SK-N-SH (cell line): ENCODE measurements around the gene CYP26A1. TPM values are rescaled to one million over a fixed set of nuclear protein-coding genes. Genes with fewer than 3 reads are reported as not detected.
A peak's percentile ranks its signal among the peaks of the same experiment; 100 is the strongest.

ENCODE experiments used
- CTCF ChIA-PET: fragments of 300-600, 350-600 bp; formaldehyde crosslinking; extraction: SDS; loops from one replicate; lab custom pipeline; 2021; lab: Yijun Ruan, JAX
- POLR2A ChIA-PET: fragments of 350-600 bp; sonication (Branson Sonifier 250); formaldehyde crosslinking; extraction: SDS; loops from one replicate; lab custom pipeline; 2020; ENCODE audit warnings: antibody characterized with exemption, inconsistent platforms; lab: Yijun Ruan, JAX
- DNase-seq: peaks from one replicate; pipeline ENCODE4 v3.0.0; 2012
- H2AFZ ChIP-seq: fragments of 200-600 bp; sonication (generic); 2 replicates; pipeline ENCODE4 v1.8.1; 2016; ENCODE audit warnings: antibody characterized with exemption, mild to moderate bottlenecking, low read depth
- H3F3A ChIP-seq: fragments of 200-600 bp; sonication (generic); replicated peaks from 2 replicates; pipeline ENCODE3; 2016; ENCODE audit warnings: antibody characterized with exemption, mild to moderate bottlenecking; ENCODE audit not compliant: insufficient read depth
- H3K27ac ChIP-seq, 2 experiments: fragments of 200-500 bp in 1 of 2; fragments of 200-600 bp in 1 of 2; sonication (Bioruptor generic) in 1 of 2; sonication (generic), shearing (Covaris generic) in 1 of 2; 2 replicates each; pipeline versions ENCODE4 v1.5.1 to v1.6.1; 2014 to 2016; ENCODE audit warnings: low read depth in 2 of 2, inconsistent platforms in 1 of 2, low read length in 1 of 2, mild to moderate bottlenecking in 1 of 2, mixed read lengths in 1 of 2
- H3K27me3 ChIP-seq: fragments of 200-600 bp; sonication (generic), shearing (Covaris generic); 2 replicates; pipeline ENCODE4 v1.6.1; 2016; ENCODE audit warnings: mixed run types; ENCODE audit not compliant: insufficient read depth
- H3K36me3 ChIP-seq, 2 experiments: fragments of 200-500 bp in 1 of 2; fragments of 200-600 bp in 1 of 2; sonication (Bioruptor generic) in 1 of 2; sonication (generic) in 1 of 2; replicated peaks in 1 of 2; 2 replicates each; pipeline versions ENCODE3 to v1.5.1; 2014 to 2016; ENCODE audit warnings: low read length in 1 of 2, mild to moderate bottlenecking in 1 of 2; ENCODE audit not compliant: insufficient read depth in 2 of 2, control insufficient read depth in 1 of 2
- H3K4me1 ChIP-seq, 2 experiments: fragments of 200-500 bp in 1 of 2; fragments of 200-600 bp in 1 of 2; sonication (Bioruptor generic) in 1 of 2; sonication (generic), shearing (Covaris generic) in 1 of 2; 2 replicates each; pipeline versions ENCODE4 v1.5.1 to v1.6.1; 2014 to 2016; ENCODE audit warnings: low read depth in 1 of 2, low read length in 1 of 2, mixed run types in 1 of 2; ENCODE audit not compliant: insufficient read depth in 2 of 2, control insufficient read depth in 1 of 2
- H3K4me2 ChIP-seq: fragments of 200-600 bp; sonication (generic), shearing (Covaris generic); 2 replicates; pipeline ENCODE4 v1.6.1; 2017; ENCODE audit warnings: mixed run types
- H3K4me3 ChIP-seq, 2 experiments: fragments of 200-500 bp in 1 of 2; fragments of 200-600 bp in 1 of 2; sonication (Bioruptor generic) in 1 of 2; sonication (generic), shearing (Covaris generic) in 1 of 2; 2 replicates each; pipeline versions ENCODE4 v1.5.1 to v1.8.1; 2014 to 2016; ENCODE audit warnings: low read depth in 2 of 2, inconsistent platforms in 1 of 2, low read length in 1 of 2, mild to moderate bottlenecking in 1 of 2, mixed read lengths in 1 of 2, moderate library complexity in 1 of 2
- H3K79me2 ChIP-seq: fragments of 200-600 bp; sonication (generic); 2 replicates; pipeline ENCODE4 v1.8.1; 2017; ENCODE audit warnings: mild to moderate bottlenecking; ENCODE audit not compliant: insufficient read depth
- H3K9ac ChIP-seq: fragments of 200-600 bp; sonication (generic); 2 replicates; pipeline ENCODE4 v1.6.1; 2017; ENCODE audit warnings: mixed run types
- H3K9me2 ChIP-seq: fragments of 200-600 bp; sonication (generic); 2 replicates; pipeline ENCODE4 v1.6.1; 2017; ENCODE audit warnings: mixed run types
- H3K9me3 ChIP-seq: fragments of 200-600 bp; sonication (generic); 2 replicates; pipeline ENCODE4 v1.6.1; 2017; ENCODE audit warnings: mixed run types, mild to moderate bottlenecking, moderate library complexity
- H4K20me1 ChIP-seq: fragments of 200-600 bp; sonication (generic); 2 replicates; pipeline ENCODE4 v1.6.1; 2017; ENCODE audit warnings: mild to moderate bottlenecking, mixed run types; ENCODE audit not compliant: insufficient read depth
- EP300 ChIP-seq, 2 experiments: IDR thresholded peaks; 2 replicates each; pipeline versions ENCODE4 v1.4.0 to v1.6.1; 2012; ENCODE audit warnings: borderline replicate concordance in 1 of 2, low read depth in 1 of 2, low read length in 1 of 2
- FOSL2 ChIP-seq: IDR thresholded peaks from 2 replicates; pipeline ENCODE4 v1.4.0; 2012; ENCODE audit warnings: low read depth, mild to moderate bottlenecking, moderate library complexity, borderline replicate concordance
- JUND ChIP-seq: IDR thresholded peaks from 2 replicates; pipeline ENCODE4 v1.4.0; 2012
- MEF2A ChIP-seq: IDR thresholded peaks from 2 replicates; pipeline ENCODE4 v1.4.0; 2012; ENCODE audit warnings: low read depth, borderline replicate concordance
- MXI1 ChIP-seq: IDR thresholded peaks from 2 replicates; pipeline ENCODE4 v1.6.1; 2012; ENCODE audit warnings: mild to moderate bottlenecking, low read depth, low read length, improper control_type of control experiment
- NRF1 ChIP-seq: IDR thresholded peaks from 2 replicates; pipeline ENCODE4 v1.6.1; 2012; ENCODE audit warnings: low read depth, mild to moderate bottlenecking, low read length
- PBX3 ChIP-seq: IDR thresholded peaks from 2 replicates; pipeline ENCODE4; 2012
- REST ChIP-seq: IDR thresholded peaks from 2 replicates; pipeline ENCODE4 v1.6.1; 2012; ENCODE audit warnings: mild to moderate bottlenecking, low read depth, low read length, moderate library complexity
- TCF12 ChIP-seq: IDR thresholded peaks from 2 replicates; pipeline ENCODE4 v1.4.0; 2012
- whole genome bisulfite sequencing: methylation state at CpG from one replicate; pipeline ENCODE4 v1.1.6; 2017; ENCODE audit warnings: low lambda C conversion rate; 5-methylcytosine and 5-hydroxymethylcytosine counted together
- polyA plus RNA-seq, 3 experiments: library from polyadenylated mRNA; depleted of rRNA; stranded (reverse); fragments of >200 nt; gene quantifications; 2 replicates each; pipeline ENCODE4 v1.2.3, GENCODE V29; 2012

The CYP26A1 gene
- polyA plus RNA-seq, 1 of the 3 experiments (the other 2 are of a cell fraction) = not detected

GRCh38 chr10:93027508-93027907 lies 46.2 kb upstream of the CYP26A1 start:
- Histone ChIP-seq H4K20me1 (no peaks in the 10 kb centered on the region), H3K36me3 (no peaks in the 10 kb centered on the region), H3K27me3 (no peaks in the 10 kb centered on the region), H3K9ac (no peak overlapping the region), H3K4me2 (no peak overlapping the region), H3K4me3 (no peak overlapping the region), H3K9me2 (no peaks in the 10 kb centered on the region), H3K27ac (no peak overlapping the region), H3F3A (peaks cover 15% of the 10 kb centered on the region), H3K4me1 (peaks cover 0 to 25% of the 10 kb centered on the region in 2 experiments; a peak in 3 of 4 replicates), H2AFZ (no peak overlapping the region), H3K79me2 (no peaks in the 10 kb centered on the region), H3K9me3 (no peaks in the 10 kb centered on the region)
- ChIA-PET CTCF (no interaction called here), POLR2A (no interaction called here)
- TF ChIP-seq REST (no peak), MXI1 (no peak), TCF12 (no peak)
- DNase-seq = no peak

- Histone ChIP-seq H3K4me1 (peaks cover 0 to 25% of the 10 kb centered on the region in 2 experiments; a peak in 3 of 4 replicates), H3K27ac (no peak overlapping the region), H2AFZ (no peak overlapping the region), H3K27me3 (no peaks in the 10 kb centered on the region), H3K9me3 (no peaks in the 10 kb centered on the region), H3K79me2 (no peaks in the 10 kb centered on the region), H3F3A (peaks cover 15% of the 10 kb centered on the region), H3K4me3 (no peak overlapping the region), H3K9me2 (no peaks in the 10 kb centered on the region), H3K36me3 (no peaks in the 10 kb centered on the region), H3K9ac (no peak overlapping the region), H4K20me1 (no peaks in the 10 kb centered on the region), H3K4me2 (no peak overlapping the region)
- TF ChIP-seq PBX3 (no peak), MEF2A (no peak), EP300 (IDR thresholded peaks at IDR 0.05; ENCODE audit: borderline replicate concordance in 1 of 2, low read depth in 1 of 2, low read length in 1 of 2) (no peak), NRF1 (no peak), JUND (0 out of 2 replicates have a peak, but pooled peaks have one; percentile 28), FOSL2 (peak; percentile 50; the same call in 1 of the 2 replicates)
- 46% methylated on average over 2 of the region's 2 CpGs for WGBS
- ChIA-PET CTCF (no interaction called here), POLR2A (no interaction called here)
- no peak for DNase-seq
Observed at GRCh38 chr10:93028883-93029282, 44.8 kb upstream of the CYP26A1 start.
